PC-9 (cell line): Measurements from ENCODE around the gene DNAJB2. TPM values are rescaled to one million over a fixed set of nuclear protein-coding genes. Genes with fewer than 3 reads are reported as not detected.
A peak's percentile ranks its signal among the peaks of the same experiment; 100 is the strongest.

Experiments used
- BruUV-seq: library from RNA; stranded (reverse); fragments of 400-500 nt; replicated peaks from 2 replicates; lab custom pipeline; 2021; lab: Mats Ljungman, UMichigan
- CTCF ChIA-PET: fragments of 300-600 bp; sonication (Branson Sonifier 250); formaldehyde crosslinking; loops from one replicate; lab custom pipeline; 2022; ENCODE audit warnings: antibody characterized with exemption; lab: Charles Lee
- POLR2A ChIA-PET: fragments of 300-600 bp; sonication (Branson Sonifier 250); formaldehyde crosslinking; loops from one replicate; lab custom pipeline; 2022; ENCODE audit warnings: antibody characterized with exemption; ENCODE audit not compliant: unreplicated experiment; lab: Charles Lee
- DNase-seq, 2 experiments: peaks; one replicate each; pipeline versions ENCODE4 v3.0.0 to v3.0.0-alpha.2; 2015 to 2022; ENCODE audit warnings: mixed read lengths in 1 of 2
- H2AFZ ChIP-seq: fragments of 200-600 bp; sonication (generic); 2 replicates; pipeline ENCODE4 v1.8.1; 2017; ENCODE audit warnings: antibody characterized with exemption
- H3F3A ChIP-seq: fragments of 200-600 bp; sonication (generic); 2 replicates; pipeline ENCODE4 v1.8.1; 2017; ENCODE audit warnings: antibody characterized with exemption, mild to moderate bottlenecking, low read depth; ENCODE audit not compliant: insufficient read depth
- H3K27ac ChIP-seq: fragments of 200-600 bp; sonication (generic); 2 replicates; pipeline ENCODE4 v1.6.1; 2016; ENCODE audit warnings: mixed run types
- H3K27me3 ChIP-seq: fragments of 200-600 bp; sonication (generic); 2 replicates; pipeline ENCODE4 v1.6.1; 2016; ENCODE audit warnings: low read depth, mixed run types; ENCODE audit not compliant: insufficient read depth
- H3K36me3 ChIP-seq: fragments of 200-600 bp; sonication (generic); 2 replicates; pipeline ENCODE4 v1.6.1; 2016; ENCODE audit warnings: low read depth, mixed run types
- H3K4me1 ChIP-seq: fragments of 200-600 bp; sonication (generic); replicated peaks from 2 replicates; pipeline ENCODE4 v1.6.1; 2016; ENCODE audit warnings: mixed run types; ENCODE audit not compliant: insufficient read depth
- H3K4me2 ChIP-seq: fragments of 200-600 bp; sonication (generic); 2 replicates; pipeline ENCODE4 v1.6.1; 2017; ENCODE audit warnings: mixed run types
- H3K4me3 ChIP-seq: fragments of 200-600 bp; sonication (generic); 2 replicates; pipeline ENCODE4 v1.6.1; 2016; ENCODE audit warnings: mixed run types
- H3K79me2 ChIP-seq: fragments of 200-600 bp; sonication (generic); 2 replicates; pipeline ENCODE4 v1.6.1; 2017; ENCODE audit warnings: low read depth, mixed run types
- H3K9me2 ChIP-seq: fragments of 200-600 bp; sonication (generic); 2 replicates; pipeline ENCODE4 v1.8.1; 2017; ENCODE audit warnings: mild to moderate bottlenecking; ENCODE audit not compliant: insufficient read depth
- H3K9me3 ChIP-seq: fragments of 200-600 bp; sonication (generic); 2 replicates; pipeline ENCODE4 v1.8.1; 2016; ENCODE audit warnings: low read depth; ENCODE audit not compliant: insufficient read depth
- H4K20me1 ChIP-seq: fragments of 200-600 bp; sonication (generic); 2 replicates; pipeline ENCODE4 v1.8.1; 2017; ENCODE audit not compliant: insufficient read depth
- EZH2 ChIP-seq: fragments of 200-600 bp; sonication (generic); IDR thresholded peaks from 2 replicates; pipeline ENCODE4 v1.8.0; 2017; ENCODE audit warnings: antibody characterized with exemption, low read depth
- intact Hi-C: fragments of 100-400 bp; cut with micrococcal nuclease; formaldehyde crosslinking; loops from one replicate; pipeline ENCODE4 v1.10.0; 2022; ENCODE audit not compliant: unreplicated experiment
- total RNA-seq: library from RNA; stranded (reverse); gene quantifications from 2 replicates; pipeline ENCODE4 v1.2.3, GENCODE V29; 2021
- TF ChIP-seq, protein P1 (sequence below): fragments of 200-600 bp; sonication (generic); conservative IDR thresholded peaks from 2 replicates; pipeline ENCODE4 v1.6.1; 2017; ENCODE audit warnings: mixed run types, antibody characterized with exemption, mild to moderate bottlenecking, moderate library complexity

Gene DNAJB2
- total RNA-seq, 1 experiment from 2014 or later = 38.5 TPM

DNA sequence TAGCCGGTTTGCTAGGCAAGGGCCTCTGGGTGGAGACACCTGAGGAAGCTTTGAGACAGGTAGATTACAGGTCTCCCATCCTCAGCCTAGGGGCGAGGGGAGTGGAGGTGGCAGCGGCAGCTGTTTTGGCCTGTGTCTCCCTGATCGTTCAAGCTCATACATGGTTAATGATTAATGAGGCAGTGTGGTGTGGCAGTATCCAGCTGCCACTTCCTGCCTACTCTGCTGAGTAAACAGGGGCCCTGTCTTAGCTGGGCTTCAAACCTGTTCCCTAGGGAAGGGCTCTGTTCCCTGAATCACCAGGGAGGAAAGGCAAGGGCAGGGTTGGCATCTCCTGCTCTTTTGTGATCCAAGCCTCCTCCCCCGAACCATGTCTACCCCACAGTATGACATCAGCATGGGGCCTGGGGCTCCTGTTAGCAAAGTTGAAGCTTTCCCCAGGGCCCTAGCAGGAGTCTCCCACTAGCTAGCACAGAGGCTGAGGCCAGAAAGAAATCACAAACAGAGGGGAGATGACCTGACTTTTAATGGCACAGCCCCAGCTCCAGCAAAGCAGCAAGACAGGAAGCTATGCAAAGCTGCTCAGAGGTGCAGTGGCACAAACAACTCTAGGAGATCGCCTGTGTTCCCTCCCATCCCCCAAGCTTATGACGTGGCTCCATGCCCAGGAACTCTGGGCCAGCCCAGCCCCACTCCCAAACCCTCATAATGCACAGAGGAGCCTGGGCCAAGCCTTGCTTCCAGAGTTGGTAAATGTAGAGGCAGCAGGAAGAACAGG lies 29.8 kb upstream of the DNAJB2 start:
- Histone ChIP-seq H2AFZ (no peak overlapping the region), H3F3A (peaks cover 44% of the 10 kb centered on the region), H3K4me3 (peak overlapping the region; percentile 21; the same call in 1 of the 2 replicates), H3K27me3 (no peaks in the 10 kb centered on the region), H4K20me1 (no peaks in the 10 kb centered on the region), H3K27ac (peak overlapping the region; percentile 78), H3K9me3 (no peaks in the 10 kb centered on the region), H3K36me3 (0 out of 2 replicates have a peak, but pooled peaks cover 9% of the 10 kb centered on the region), H3K4me1 (peaks cover 66% of the 10 kb centered on the region), H3K79me2 (peaks cover 53% of the 10 kb centered on the region), H3K9me2 (no peaks in the 10 kb centered on the region), H3K4me2 (peak overlapping the region; percentile 73)
- intact Hi-C loops = loop anchor here (1.0 to 2.0 kb wide), 6 partner anchors 20 to 73 kb away; partner anchors contain the start of genes ANKZF1, ATG9A, CNPPD1 and DNAJB2
- BruUV-seq = no TSS peak
- peak; percentile 81 to 86 for DNase-seq
- TF ChIP-seq, protein P1, sequence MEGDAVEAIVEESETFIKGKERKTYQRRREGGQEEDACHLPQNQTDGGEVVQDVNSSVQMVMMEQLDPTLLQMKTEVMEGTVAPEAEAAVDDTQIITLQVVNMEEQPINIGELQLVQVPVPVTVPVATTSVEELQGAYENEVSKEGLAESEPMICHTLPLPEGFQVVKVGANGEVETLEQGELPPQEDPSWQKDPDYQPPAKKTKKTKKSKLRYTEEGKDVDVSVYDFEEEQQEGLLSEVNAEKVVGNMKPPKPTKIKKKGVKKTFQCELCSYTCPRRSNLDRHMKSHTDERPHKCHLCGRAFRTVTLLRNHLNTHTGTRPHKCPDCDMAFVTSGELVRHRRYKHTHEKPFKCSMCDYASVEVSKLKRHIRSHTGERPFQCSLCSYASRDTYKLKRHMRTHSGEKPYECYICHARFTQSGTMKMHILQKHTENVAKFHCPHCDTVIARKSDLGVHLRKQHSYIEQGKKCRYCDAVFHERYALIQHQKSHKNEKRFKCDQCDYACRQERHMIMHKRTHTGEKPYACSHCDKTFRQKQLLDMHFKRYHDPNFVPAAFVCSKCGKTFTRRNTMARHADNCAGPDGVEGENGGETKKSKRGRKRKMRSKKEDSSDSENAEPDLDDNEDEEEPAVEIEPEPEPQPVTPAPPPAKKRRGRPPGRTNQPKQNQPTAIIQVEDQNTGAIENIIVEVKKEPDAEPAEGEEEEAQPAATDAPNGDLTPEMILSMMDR = no peak
- no peak for TF ChIP-seq EZH2
- ChIA-PET CTCF (interaction anchor here (0.8 to 1.2 kb wide), 3 partner anchors 25 to 274 kb away, joined by 3 to 13 read pairs (median 5); no protein-coding TSS in a partner anchor), POLR2A (interaction anchor here (0.5 to 1.6 kb wide), 8 partner anchors 12 to 203 kb away, joined by 4 to 16 read pairs (median 6); partner anchors contain the start of genes ANKZF1 and DNAJB2)

DNA sequence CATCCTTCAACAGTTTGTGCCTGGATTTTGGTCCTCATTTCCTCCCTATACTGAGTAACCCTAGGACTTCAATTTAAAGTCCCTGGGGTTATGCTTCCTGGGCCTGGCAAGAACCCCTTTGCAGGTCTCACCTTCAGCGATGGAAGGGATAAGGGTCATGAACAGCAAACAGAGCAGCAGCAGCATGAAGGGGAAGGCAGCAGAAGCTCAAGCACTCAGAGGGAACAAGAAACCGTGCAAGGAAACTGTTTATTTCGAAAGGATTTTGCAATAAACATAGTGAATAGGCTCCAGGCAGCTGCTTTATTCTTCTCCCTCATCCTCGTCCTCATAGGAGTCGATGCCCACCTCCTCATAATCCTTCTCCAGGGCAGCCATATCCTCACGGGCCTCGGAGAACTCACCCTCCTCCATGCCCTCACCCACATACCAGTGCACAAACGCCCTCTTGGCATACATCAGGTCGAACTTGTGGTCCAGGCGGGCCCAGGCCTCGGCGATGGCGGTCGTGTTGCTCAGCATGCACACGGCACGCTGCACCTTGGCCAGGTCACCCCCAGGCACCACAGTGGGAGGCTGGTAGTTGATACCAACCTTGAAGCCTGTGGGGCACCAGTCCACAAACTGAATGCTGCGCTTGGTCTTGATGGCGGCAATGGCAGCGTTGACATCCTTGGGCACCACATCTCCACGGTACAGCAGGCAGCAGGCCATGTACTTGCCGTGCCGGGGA lies 29.0 kb upstream of the DNAJB2 start:
- Histone ChIP-seq H3K9me3 (no peaks in the 10 kb centered on the region), H3F3A (peaks cover 44% of the 10 kb centered on the region), H4K20me1 (no peaks in the 10 kb centered on the region), H3K27ac (peak overlapping the region; percentile 78), H3K4me2 (peak overlapping the region; percentile 73), H3K27me3 (no peaks in the 10 kb centered on the region), H3K4me3 (peak overlapping the region; percentile 21; the same call in 1 of the 2 replicates), H2AFZ (no peak overlapping the region), H3K36me3 (0 out of 2 replicates have a peak, but pooled peaks cover 9% of the 10 kb centered on the region), H3K4me1 (peaks cover 70% of the 10 kb centered on the region), H3K79me2 (peaks cover 53% of the 10 kb centered on the region), H3K9me2 (no peaks in the 10 kb centered on the region)
- no TSS peak for BruUV-seq
- no peak for DNase-seq
- CTCF ChIA-PET = interaction anchor here (0.8 to 1.1 kb wide), 2 partner anchors 45 to 273 kb away, joined by 3 to 13 read pairs; no protein-coding TSS in a partner anchor
- TF ChIP-seq, protein P1 = no peak
- no peak for TF ChIP-seq EZH2
- intact Hi-C loops = no loop called here
- POLR2A ChIA-PET = interaction anchor here (0.6 to 1.6 kb wide), 3 partner anchors 12 to 43 kb away, joined by 4 to 15 read pairs (median 6); partner anchors contain the start of gene DNAJB2

DNA sequence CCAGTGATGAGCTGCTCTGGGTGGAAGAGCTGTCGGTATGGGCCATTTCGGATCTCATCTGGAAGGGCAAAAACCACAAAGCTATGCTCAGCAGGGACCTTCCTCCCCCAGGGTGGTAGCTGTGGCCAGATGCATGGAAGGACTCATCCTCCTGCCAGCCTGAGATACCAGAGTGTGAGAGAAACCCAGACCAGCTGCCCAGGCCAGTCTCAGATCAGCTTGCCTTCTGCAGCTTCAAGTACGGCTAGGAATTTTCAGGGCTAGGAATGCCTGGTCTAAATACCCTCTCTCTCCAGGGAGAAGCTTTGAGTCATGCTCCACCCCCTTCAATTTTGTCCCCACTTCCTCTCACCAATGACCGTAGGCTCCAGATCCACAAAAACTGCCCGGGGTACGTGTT lies 27.5 kb upstream of the DNAJB2 start:
- BruUV-seq = no TSS peak
- Histone ChIP-seq H3K9me2 (no peaks in the 10 kb centered on the region), H3K4me1 (peaks cover 65% of the 10 kb centered on the region), H3K4me2 (peak overlapping the region; percentile 84; the same call in 1 of the 2 replicates), H3F3A (peaks cover 44% of the 10 kb centered on the region), H3K4me3 (0 out of 2 replicates have a peak overlapping the region, but pooled peaks have one; percentile 87), H3K9me3 (no peaks in the 10 kb centered on the region), H3K79me2 (peaks cover 41% of the 10 kb centered on the region), H4K20me1 (no peaks in the 10 kb centered on the region), H2AFZ (no peak overlapping the region), H3K27me3 (no peaks in the 10 kb centered on the region), H3K36me3 (0 out of 2 replicates have a peak, but pooled peaks cover 9% of the 10 kb centered on the region), H3K27ac (no peak overlapping the region)
- ChIA-PET POLR2A (interaction anchor here (0.6 kb wide), 1 partner anchor 29 kb away, joined by 3 read pairs; no protein-coding TSS in a partner anchor), CTCF (interaction anchor here (0.6 to 0.7 kb wide), 2 partner anchors 43 to 65 kb away, joined by 3 to 4 read pairs; no protein-coding TSS in a partner anchor)
- TF ChIP-seq, protein P1 = no peak
- no peak for TF ChIP-seq EZH2
- no peak for DNase-seq
- intact Hi-C loops = no loop called here
